DLD1 (cell line): ENCODE data around the gene WNK1.
"Not testable (repeated sequence)": the region's sequence is repeated elsewhere in the genome, so short reads cannot be mapped to it uniquely, and the experiment has no call there.

Experiments used
- in situ Hi-C: cut with HindIII; loops from 2 replicates; pipeline ENCODE4 v1.10.0; 2017; ENCODE audit warnings: low sequenced_read_pairs

WNK1 gene

DNA sequence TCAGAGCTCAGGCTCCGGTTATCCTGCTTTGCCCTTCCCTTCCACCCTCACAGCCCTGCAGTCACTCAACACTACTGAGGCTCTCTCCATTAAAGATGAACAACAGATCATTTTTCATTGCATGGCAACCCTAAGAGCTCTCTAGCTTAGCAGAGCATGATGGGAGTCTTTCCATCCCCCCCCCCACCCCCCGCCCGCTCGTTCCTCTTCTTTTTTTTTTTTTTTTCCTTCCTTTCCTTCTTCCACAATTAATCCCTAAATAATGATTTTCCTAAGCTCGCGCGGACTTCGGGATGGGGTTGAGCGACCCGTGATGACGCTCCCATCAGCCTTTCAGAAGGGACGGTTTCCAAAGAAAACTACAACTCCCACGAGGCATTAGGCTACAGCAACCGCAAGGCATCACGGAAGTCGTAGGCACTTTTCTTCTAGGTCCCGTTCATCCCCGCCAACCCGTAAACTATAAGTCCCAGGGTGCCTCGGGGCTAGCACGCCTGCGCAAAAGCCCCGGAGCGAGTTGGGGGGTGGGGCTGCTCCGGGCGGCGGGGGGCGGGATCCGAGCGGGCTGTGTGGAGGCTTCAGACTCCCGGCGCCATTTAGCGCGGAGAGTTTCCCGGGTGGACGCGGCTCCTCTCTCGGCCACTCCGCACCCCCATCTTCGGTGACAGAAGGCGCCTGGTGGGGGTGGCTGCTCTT is at the start of gene WNK1:
TSS of gene WNK1 (plus strand) at position 581 of the 696 bp plus-strand sequence. CDS start 987 bp downstream, outside the sequence.
- in situ Hi-C loops = no loop called here

DNA sequence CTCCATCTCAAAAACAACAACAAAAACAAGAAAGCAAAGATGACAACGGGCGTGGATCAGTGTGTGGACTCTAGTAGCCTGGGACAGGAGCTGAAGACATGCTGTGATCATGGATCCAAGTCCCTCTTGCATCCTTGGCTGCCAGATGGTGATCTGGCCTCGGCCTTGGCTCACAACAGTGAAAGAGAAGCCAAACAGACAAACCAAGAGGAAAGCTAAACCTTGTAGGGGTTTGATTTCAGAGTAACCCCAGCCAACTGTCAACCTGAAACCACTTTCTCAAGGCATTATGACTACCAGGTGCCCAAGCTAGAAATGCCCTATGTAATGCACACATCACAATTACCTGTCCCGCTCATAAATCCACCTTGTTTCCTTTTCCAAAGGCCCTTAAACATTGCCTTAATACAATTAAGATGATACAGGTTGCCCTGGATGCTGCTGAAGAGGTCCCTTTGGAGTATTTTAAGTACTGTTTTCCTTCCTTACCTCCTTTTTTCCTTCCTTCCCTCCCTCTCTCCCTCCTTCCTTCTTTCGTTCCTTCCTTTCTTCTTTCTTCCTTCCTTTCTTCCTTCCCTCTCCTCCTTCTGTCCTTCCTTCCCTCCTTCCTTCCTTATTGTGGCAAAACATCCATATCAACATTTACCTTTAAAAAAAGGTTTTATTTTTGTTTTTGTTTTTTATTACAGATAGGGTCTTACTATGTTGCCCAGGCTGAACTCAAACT is 47.7 kb upstream of the WNK1 start:
- in situ Hi-C loops = no loop called here

DNA sequence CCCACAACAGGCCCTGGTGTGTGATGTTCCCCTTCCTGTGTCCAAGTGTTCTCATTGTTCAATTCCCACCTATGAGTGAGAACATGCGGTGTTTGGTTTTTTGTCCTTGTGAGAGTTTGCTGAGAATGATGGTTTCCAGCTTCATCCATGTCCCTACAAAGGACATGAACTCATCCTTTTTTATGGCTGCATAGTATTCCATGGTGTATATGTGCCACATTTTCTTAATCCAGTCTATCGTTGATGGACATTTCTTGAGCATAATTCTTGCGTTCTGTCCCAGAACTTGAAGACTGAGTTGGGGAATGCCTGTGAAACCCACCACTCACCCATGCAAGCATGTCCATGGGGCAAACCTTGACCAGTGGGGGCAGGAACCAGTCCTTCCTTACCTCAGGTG is 44.3 kb upstream of the WNK1 start:
- in situ Hi-C loops = not testable (repeated sequence)

DNA sequence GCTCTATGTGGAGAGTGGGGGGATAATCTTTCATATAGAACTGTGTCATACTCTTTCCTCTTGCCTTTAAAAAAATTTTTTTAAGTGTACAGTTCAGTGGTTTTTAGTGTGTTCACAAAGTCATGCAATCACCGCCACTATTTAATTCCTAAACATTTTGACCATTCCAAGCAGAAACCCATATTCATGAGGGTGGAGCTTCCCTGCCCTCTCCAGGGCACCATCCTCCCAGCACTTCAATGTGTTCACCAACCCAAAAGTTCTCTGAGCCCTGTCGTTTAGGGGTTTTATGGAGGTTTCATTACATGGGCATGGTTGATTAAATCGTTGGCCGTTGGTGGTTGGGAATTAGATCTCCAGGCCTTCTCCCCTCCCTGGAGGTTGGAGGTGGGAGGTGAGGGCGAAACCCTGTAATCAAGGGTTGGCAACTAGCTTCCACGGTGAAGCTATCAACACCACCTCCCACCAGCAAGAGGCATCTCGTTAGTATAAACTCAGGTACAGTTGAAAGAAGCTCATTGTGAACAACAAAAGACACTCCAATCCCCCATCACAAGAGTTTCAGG is 42.8 kb upstream of the WNK1 start:
- in situ Hi-C loops = no loop called here

DNA sequence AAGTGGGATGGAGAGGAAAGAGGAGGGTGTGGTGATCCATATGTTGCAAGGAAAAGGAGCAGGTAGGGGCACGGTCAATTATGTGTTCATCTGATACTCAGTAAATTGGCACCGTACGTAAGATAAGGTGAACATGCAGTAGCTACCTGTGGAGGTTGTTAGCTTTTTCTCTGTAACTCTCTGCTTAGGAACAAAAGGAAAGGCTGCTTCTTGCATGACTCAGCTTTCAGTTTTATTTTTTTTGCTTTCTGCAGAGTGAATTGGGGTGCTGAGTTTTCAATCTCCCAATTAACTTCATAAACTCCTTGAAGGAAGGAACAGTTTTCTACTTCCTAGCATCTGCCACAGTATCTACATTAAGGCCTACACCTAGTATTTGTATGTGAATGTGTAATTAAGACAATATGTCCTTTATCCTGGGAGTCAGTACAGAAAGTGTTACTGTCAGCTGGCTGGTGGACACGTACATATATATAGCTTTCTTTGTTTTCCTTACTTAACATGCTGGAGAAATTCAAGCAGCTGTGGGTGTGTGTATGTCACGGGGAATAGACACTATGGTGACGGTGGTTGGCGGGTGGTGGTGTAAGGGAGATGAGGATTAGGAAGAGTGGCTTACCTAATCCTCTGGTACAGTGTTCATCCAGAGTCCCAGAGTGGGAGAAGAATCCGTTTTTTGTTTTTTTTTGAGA is 40.1 kb upstream of the WNK1 start:
- in situ Hi-C loops = no loop called here

DNA sequence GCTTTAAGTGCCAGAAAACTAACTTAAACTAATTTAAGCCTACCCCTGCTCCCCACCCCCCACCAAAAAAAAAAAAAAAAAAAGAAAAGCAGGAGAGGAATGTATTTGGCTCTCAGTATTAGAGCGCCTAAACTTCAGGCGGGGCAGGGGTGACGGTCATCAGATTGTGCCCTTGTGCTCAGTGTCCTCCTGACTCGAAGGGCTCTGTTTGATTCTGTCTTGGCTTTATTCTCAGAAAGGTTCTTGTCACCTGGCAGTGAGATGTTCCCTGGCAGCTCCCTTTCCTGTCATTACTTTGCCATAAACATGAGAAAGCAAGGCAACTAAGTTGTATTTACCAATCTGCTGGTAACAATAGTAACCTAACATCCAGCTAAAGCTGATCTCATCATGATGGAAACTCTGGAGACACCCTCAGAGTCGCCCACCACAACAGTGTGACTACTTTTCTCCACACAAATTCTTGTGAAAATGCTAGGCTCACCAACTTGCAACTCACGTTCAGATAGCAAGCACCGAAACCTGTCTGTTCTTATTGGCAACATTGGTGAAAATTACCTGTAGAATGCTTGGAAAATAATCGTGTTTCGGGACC is 39.0 kb upstream of the WNK1 start:
- in situ Hi-C loops = no loop called here

DNA sequence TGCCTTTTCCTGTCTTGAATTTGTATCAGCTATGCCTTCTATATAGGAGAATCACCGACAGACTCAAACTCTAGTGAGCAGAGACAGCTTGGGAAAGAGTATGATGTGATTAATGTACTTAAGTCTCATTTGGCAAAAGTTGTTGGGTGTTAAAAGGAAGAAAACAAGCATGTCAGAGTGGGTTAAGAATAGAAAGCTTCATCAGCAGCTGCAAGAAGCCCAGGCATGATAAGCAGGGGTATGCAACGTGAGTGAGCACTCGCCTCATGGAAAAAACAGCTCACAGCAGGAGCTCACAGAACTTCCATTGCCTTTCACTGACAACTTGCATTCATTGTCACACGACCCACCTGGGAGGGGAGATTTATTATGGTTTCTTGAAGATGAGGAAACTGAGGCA is 35.9 kb upstream of the WNK1 start:
- in situ Hi-C loops = no loop called here

DNA sequence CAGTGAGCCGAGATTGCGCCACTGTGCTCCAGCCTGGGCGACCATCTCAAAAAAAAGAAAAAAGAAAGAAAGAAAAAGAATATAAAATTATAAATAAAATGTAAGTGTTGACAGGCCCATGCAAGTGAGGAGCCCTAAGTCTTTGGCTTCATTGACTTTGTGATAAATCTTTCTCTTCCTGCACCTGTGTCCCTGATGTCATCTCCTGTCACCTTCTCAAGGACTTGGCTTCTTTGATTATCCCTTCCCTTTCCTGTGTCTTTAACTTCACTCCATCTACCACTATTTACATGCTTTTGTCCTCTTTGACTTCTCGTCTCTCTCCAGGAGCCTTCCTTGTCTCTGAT is 33.6 kb upstream of the WNK1 start:
- in situ Hi-C loops = no loop called here

DNA sequence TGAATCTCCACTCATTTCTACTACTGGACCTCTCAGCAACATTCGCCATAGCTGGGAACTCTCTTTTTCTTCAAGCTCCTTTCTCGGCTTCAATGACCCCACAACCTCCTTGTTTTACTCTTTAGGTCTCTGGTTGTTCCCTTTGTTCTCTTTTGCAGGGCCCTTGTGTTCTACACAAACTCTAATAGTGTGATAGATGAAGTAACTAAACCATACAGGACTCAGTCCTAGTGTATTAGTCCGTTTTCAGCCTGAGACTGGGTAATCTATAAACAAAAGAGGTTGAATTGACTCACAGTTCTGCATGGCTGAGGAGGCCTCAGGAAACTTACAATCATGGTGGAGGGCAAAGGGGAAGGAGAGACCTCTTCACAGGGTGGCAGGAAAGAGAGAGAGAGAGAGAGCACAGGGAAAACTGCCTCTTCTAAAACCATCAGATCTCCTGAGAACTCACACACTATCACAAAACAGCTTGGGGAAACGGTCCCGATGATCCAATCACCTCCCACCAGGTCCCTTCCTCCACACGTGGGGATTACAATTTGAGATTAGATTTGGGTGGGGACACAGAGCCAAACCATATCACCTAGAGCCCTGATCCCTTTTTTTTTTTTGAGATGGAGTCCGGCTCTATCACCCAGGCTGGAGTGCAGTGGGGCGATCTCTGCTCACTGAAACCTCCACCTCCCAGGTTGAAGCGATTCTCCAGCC is 32.0 kb upstream of the WNK1 start:
- in situ Hi-C loops = no loop called here

DNA sequence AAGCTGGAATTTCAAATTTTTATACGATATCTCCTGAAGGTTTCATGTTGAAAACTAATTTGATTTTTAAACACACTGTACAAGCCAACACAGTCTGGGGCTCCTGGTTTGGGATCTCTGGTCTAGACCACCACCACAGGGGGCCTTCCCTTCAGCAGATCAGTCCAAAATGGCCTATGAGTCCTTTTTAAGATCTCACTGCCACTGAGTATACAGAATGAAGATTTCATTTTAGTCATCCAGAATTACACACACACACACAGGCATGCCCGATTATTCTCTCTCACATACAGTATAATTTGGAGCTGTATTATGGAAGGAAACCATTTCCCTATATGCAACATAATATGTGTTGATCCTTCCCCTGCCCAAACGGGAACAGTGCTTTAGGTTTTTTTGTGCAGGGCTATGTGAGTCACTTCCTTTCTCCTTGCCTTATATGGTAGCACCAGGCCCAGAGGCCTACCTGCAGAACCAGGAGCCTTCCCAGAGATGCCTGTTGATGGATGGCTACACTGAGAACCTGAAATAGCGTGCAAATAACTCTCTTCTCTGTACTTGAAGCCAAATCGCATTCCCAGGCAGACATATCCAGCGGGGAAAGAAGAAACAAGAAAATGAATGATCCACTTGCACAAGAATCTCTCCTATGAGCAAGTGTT is 28.1 kb upstream of the WNK1 start:
- in situ Hi-C loops = no loop called here

DNA sequence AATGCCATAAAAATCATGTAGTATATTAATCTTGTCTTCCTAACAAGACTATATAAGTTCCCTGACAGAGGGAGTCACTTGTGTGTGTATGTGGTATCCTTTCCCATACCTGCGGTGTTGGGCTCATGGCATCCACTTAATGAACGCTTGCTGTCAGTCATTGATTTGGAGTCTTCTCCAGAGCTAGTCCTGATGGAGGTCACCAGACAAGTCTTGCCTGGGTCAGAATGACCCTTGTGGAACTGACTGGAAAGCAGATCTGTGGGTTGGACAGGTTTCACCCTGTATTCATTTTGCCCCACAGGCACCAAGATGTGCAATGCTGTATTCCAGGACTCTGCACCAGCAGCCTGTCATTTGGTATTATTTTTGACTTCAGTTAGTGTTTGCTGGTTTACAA is 27.3 kb upstream of the WNK1 start:
- in situ Hi-C loops = no loop called here

DNA sequence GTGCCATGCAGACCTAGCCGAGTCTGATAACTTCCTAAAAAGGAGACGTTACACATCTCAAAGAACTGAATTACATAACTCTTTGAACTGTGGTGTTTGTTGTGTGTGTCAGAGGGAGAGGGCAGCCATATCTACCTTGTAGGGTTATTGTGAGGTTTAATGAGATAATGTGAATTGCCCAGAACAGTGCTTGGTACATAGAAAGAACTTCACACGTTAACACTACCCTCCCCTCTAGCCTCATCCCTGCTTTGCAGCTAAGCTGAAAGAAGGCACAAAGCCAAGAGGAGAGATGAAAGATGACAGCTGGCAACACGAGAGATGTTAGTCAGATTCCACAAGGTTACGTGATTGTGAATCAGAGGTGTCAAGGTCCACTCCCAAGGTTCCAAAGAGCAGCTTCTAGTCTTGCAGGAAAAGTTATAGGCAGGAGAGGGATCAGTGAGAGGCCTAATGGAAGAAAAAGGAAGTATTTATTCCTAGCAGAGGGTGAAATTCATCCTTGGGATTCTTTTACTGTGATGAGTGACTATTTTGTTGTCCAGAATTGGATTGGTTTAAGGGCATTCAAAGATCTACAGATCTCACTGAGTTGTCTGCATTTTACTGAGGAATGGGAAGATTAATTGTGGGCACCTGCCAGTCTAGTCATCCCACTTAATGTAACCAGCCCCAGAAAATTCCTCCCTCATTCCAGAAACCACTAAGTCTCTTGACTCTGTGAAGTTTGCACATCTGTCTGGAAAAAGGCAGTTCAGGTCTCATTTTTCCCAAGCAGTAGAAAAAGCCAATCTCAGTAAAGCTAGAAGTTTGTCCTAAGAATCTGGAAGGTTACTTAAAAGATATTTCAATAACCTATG is 25.9 kb upstream of the WNK1 start:
- in situ Hi-C loops = no loop called here

DNA sequence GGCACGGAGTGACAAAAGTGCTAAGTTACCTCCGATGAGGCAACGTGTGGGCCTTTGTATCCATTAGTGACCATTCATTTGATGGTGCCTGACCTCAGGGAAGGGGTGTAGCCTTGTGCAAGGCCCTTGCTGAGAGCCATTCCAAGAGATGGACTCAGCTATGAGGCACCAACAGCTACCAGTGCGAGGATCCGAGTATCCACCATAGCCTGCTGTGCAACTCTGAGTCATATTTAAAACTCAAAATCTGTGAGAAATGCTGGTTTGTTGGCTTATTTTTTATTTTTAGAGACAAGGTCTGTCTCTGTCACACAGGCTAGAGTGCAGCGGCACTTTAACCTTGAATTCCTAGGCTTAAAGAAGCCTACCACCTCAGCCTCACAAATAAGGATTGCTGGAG is 25.1 kb upstream of the WNK1 start:
- in situ Hi-C loops = no loop called here

DNA sequence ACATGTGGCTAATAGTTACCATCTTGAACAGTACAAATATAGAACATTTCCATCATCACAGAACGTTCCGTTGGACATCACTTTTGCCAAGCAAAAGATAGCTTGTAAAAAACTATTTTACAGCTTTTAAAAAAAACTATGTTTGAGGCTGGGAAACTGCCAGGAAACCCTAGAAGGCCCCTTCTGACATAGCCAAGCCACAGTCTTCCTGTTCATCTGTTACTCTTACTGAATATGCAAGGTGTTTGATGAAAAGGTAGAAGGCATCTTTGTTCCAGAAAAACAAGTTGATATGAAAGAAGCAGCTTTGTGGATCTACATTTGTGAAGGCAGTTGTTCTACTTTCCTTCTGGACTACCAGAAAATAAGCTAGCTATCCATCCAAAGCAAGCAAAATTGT is 23.6 kb upstream of the WNK1 start:
- in situ Hi-C loops = no loop called here

DNA sequence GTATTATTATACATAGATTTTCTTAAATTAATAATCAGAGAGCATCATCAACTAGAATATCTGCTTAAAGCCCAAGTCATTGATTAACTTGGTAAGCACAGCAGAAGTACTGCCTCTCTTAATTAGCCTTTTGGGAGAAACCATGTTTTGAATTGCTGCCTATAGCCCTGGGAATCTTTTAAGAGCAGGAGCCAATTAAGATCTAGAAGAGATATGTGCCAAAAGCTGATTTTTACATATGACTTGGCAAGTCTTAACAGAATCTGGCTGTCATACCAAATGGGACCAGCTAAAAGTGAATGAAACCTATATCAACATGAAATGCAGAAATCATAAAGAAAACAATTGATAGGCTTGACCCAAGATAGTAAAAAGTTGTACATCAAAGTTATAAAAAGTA is 23.2 kb upstream of the WNK1 start:
- in situ Hi-C loops = no loop called here

DNA sequence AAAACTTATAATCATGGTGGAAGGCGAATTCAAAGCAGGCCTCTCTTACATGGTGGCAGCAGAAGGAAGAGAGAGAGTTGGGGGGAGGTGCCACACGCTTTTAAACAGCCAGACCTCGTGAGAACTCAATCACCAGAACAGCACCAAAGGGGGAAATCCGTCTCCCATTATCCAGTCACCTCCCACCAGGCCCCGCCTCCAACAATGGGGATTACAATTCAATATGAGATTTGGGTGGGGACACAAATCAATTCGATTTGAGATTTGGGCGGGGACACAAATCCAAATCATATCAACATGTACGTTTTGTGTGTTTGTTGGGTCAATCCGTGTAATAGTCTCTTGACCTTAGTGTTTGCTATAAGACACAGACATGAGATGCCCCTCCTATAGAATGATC is 21.8 kb upstream of the WNK1 start:
- in situ Hi-C loops = loop anchor here (10.0 kb wide), 1 partner anchor 136 kb away; no protein-coding TSS in a partner anchor

DNA sequence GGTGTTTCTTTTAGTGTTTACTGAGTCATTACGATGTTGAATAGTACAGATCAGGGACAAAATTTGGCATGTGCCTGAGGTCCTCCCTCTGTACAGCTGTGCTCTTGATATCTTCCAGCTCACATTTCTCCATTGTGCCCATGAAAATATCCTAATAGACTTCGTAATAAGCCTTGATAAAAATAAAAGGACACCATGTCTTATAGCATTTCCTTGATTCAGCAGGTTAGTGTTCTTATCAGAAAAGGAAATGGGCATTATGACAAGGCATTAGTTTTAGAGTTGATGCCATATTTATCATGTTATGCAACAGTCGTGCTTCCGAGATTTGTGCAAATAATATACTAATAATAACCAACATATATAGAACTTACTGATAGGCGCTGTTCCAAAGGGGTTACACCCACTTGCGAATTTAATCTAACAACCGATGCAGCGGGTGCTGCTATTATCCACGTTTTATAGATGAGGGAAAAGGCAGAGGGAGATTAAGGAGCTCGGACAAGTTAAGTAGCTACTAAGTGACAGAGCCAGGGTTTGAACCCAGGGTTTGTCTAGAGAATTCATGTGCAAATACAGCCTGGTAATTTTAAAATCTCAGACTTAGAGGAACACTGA is 15.1 kb upstream of the WNK1 start:
- in situ Hi-C loops = loop anchor here (5.0 to 10.0 kb wide), 2 partner anchors 60 to 142 kb away; no protein-coding TSS in a partner anchor

DNA sequence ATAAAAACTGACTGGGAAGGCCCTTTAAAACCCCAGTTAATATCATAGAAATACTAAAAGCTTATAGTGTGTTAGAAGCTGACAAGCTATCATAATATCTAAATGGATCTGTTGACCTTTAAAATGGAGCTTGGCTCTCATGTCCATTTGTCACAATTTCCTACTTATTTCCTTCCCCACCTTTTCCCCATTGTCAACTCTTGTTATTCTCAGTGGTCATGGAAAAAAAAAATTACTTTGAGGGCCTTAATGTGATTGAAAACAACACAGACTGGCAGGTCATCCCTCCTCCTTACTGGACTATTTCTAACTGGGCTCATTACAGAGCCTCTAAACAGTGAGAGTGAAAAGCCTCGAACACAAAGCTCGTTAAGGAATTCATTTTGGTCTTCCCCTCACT is 13.7 kb upstream of the WNK1 start:
- in situ Hi-C loops = loop anchor here (5.0 to 10.0 kb wide), 2 partner anchors 61 to 144 kb away; no protein-coding TSS in a partner anchor

DNA sequence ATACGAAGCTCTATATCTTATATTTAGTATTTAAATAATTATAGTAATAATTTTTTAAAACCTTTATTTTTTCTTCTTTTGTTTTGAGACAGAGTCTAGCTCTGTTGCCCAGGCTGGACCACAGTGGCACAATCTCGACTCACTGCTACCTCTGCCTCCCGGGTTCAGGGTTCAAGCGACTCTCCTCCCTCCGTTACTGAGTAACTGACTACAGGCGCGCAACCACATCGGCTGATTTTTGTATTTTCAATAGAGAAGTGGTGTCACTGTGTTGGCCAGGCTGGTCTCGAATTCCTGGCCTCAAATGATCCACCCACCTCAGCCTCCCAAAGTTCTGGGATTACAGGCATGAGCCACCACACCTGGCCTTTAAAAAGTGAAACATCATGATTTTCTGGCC is 13.0 kb upstream of the WNK1 start:
- in situ Hi-C loops = loop anchor here (5.0 to 10.0 kb wide), 2 partner anchors 62 to 145 kb away; no protein-coding TSS in a partner anchor
